ENCODE data around the gene ARHGAP15. TPM values are rescaled to one million over a fixed set of nuclear protein-coding genes. Genes with fewer than 3 reads are reported as not detected.

The ARHGAP15 gene
- total RNA-seq, 1 donor from 2014 or later = not detected

- no peak overlapping the region for H3K4me3 ChIP-seq (ENCODE audit: low read depth, low read length)
- peak; percentile 52 for DNase-seq (ENCODE audit: low read depth)
- no peak for TF ChIP-seq CTCF (conservative IDR thresholded peaks at IDR 0.05; ENCODE audit: low read depth, low read length)
Observed at GRCh38 chr2:143426296-143426695, 297.1 kb downstream of the ARHGAP15 start.

- H3K4me3 ChIP-seq (ENCODE audit: low read depth, low read length) = no peak overlapping the region
- no peak for TF ChIP-seq CTCF (conservative IDR thresholded peaks at IDR 0.05; ENCODE audit: low read depth, low read length)
- peak; percentile 7 for DNase-seq (ENCODE audit: low read depth)
Observed at GRCh38 chr2:143428700-143429099, 299.5 kb downstream of the ARHGAP15 start.

GRCh38 chr2:143429932-143430679, 300.9 kb downstream of the ARHGAP15 start:
- TF ChIP-seq CTCF (conservative IDR thresholded peaks at IDR 0.05; ENCODE audit: low read depth, low read length) = no peak
- no peak overlapping the region for H3K4me3 ChIP-seq (ENCODE audit: low read depth, low read length)
- no peak for DNase-seq (ENCODE audit: low read depth)

GRCh38 chr2:143431316-143431715, 302.1 kb downstream of the ARHGAP15 start:
- TF ChIP-seq CTCF (conservative IDR thresholded peaks at IDR 0.05; ENCODE audit: low read depth, low read length) = no peak
- no peak overlapping the region for H3K4me3 ChIP-seq (ENCODE audit: low read depth, low read length)
- no peak for DNase-seq (ENCODE audit: low read depth)

GRCh38 chr2:143433251-143433650, 304.0 kb downstream of the ARHGAP15 start:
- H3K4me3 ChIP-seq (ENCODE audit: low read depth, low read length) = no peak overlapping the region
- TF ChIP-seq CTCF (conservative IDR thresholded peaks at IDR 0.05; ENCODE audit: low read depth, low read length) = no peak

GRCh38 chr2:143433840-143434239, 304.6 kb downstream of the ARHGAP15 start:
- no peak overlapping the region for H3K4me3 ChIP-seq (ENCODE audit: low read depth, low read length)
- no peak for DNase-seq (ENCODE audit: low read depth)
- no peak for TF ChIP-seq CTCF (conservative IDR thresholded peaks at IDR 0.05; ENCODE audit: low read depth, low read length)

More at GRCh38 chr2:143433251-143433650, 304.0 kb downstream of the ARHGAP15 start:
- DNase-seq (ENCODE audit: low read depth) = no peak

GRCh38 chr2:143434445-143434844, 305.2 kb downstream of the ARHGAP15 start:
- no peak for DNase-seq (ENCODE audit: low read depth)
- H3K4me3 ChIP-seq (ENCODE audit: low read depth, low read length) = no peak overlapping the region
- TF ChIP-seq CTCF (conservative IDR thresholded peaks at IDR 0.05; ENCODE audit: low read depth, low read length) = no peak
